Lower leg skin (tissue), 4 donors: ENCODE results near the gene MPV17. TPM values are rescaled to one million over a fixed set of nuclear protein-coding genes. Genes with fewer than 3 reads are reported as not detected.
"Not testable (repeated sequence)": the region's sequence is repeated elsewhere in the genome, so short reads cannot be mapped to it uniquely, and the experiment has no call there.

Experiments used
- DNase-seq, 2 donors: peaks; one replicate each; pipeline ENCODE4 v3.0.0-alpha.2; 2019; ENCODE audit warnings: low spot score in 2 of 2
- H3K4me3 ChIP-seq: fragments of 200-600 bp; sonication (generic); 2 replicates; pipeline ENCODE4 v1.5.1; 2017; ENCODE audit warnings: mild to moderate bottlenecking, low read depth; ENCODE audit not compliant: poor library complexity, severe bottlenecking
- CTCF ChIP-seq, 3 donors: fragments of 450-650 bp; IDR thresholded peaks; one replicate each; pipeline ENCODE4 v1.5.1; 2016; ENCODE audit warnings: antibody characterized with exemption in 3 of 3, mild to moderate bottlenecking in 3 of 3, moderate library complexity in 2 of 3
- POLR2A ChIP-seq, 2 donors: fragments of 450-650 bp; IDR thresholded peaks; one replicate each; pipeline ENCODE4 v1.6.1; 2016 to 2017; ENCODE audit warnings: antibody characterized with exemption in 2 of 2, mild to moderate bottlenecking in 1 of 2, moderate library complexity in 1 of 2
- WGBS, 2 donors: methylation state at CpG; one replicate each; pipeline ENCODE4 v1.1.5; 2018; 5-methylcytosine and 5-hydroxymethylcytosine counted together
- intact Hi-C: fragments of 100-400 bp; cut with DNase I; formaldehyde crosslinking; loops from one replicate; pipeline ENCODE4 v1.15.0; 2023; ENCODE audit warnings: low total_unique reads
- total RNA-seq, 4 donors: library from RNA; depleted of rRNA; stranded (reverse); fragments of >200 nt; gene quantifications; one replicate each; pipeline ENCODE4 v1.1.0, GENCODE V29; 2016

The MPV17 gene
- total RNA-seq, 4 donors from 2014 or later: 27.2 to 44.8 (median 37.0) TPM

- TF ChIP-seq POLR2A (IDR thresholded peaks at IDR 0.05): no peak
- TF ChIP-seq CTCF (IDR thresholded peaks at IDR 0.05): no peak
- no peak for DNase-seq
- intact Hi-C loops: no loop called here
- 68 to 70% methylated on average over 3 of the region's 3 CpGs for WGBS, 2 donors
- H3K4me3 ChIP-seq: no peak overlapping the region
Observed at GRCh38 chr2:27270131-27270530, 52.8 kb downstream of the MPV17 start.

- 85 to 89% methylated on average over 13 of the region's 13 CpGs for WGBS, 2 donors
- intact Hi-C loops, DNase-seq, H3K4me3 ChIP-seq: not testable (repeated sequence)
Observed at GRCh38 chr2:27268296-27268695, 54.6 kb downstream of the MPV17 start.

- H3K4me3 ChIP-seq: no peak overlapping the region
- intact Hi-C loops: no loop called here
- TF ChIP-seq POLR2A (IDR thresholded peaks at IDR 0.05) (no peak), CTCF (IDR thresholded peaks at IDR 0.05) (no peak)
- no peak for DNase-seq
Observed at GRCh38 chr2:27265536-27265870, 57.4 kb downstream of the MPV17 start.

- DNase-seq: no peak
- TF ChIP-seq CTCF (IDR thresholded peaks at IDR 0.05) (peak in 1 of 3 donors; percentile 16), POLR2A (IDR thresholded peaks at IDR 0.05) (no peak)
- H3K4me3 ChIP-seq: no peak overlapping the region
- WGBS, 2 donors: 4 to 6% methylated on average over 47 to 51 of the region's 56 CpGs
- intact Hi-C loops: no loop called here
Observed at GRCh38 chr2:27264753-27265535, 58.0 kb downstream of the MPV17 start.

GRCh38 chr2:27264253-27264752 lies 58.6 kb downstream of the MPV17 start:
- H3K4me3 ChIP-seq: no peak overlapping the region
- intact Hi-C loops: no loop called here
- DNase-seq: no peak
- TF ChIP-seq CTCF (IDR thresholded peaks at IDR 0.05): no peak
- no peak for TF ChIP-seq POLR2A (IDR thresholded peaks at IDR 0.05)
- WGBS, 2 donors: 1% methylated on average over 35 to 38 of the region's 38 CpGs

GRCh38 chr2:27263287-27264252 lies 59.3 kb downstream of the MPV17 start:
- intact Hi-C loops: no loop called here
- H3K4me3 ChIP-seq: peak overlapping the region; percentile 30
- DNase-seq: no peak
- TF ChIP-seq CTCF (IDR thresholded peaks at IDR 0.05): no peak
- TF ChIP-seq POLR2A (IDR thresholded peaks at IDR 0.05): no peak
- WGBS, 2 donors: 3 to 5% methylated on average over 44 to 46 of the region's 46 CpGs
